ENCODE measurements around the gene MPZL1. TPM values are rescaled to one million over a fixed set of nuclear protein-coding genes. Genes with fewer than 3 reads are reported as not detected.

Gene MPZL1
- total and polyA plus RNA-seq, 2 donors (not counting 3 experiments of a cell fraction or from before 2014, with no cell fraction given), result 41.7 to 99.1 TPM

GRCh38 chr1:167675440-167675839, 46.3 kb upstream of the MPZL1 start:
- BruUV-seq (replicated peaks), result no TSS peak

More at GRCh38 chr1:167675440-167675839, 46.3 kb upstream of the MPZL1 start:
- Histone ChIP-seq H3K4me1 (ENCODE audit: control insufficient read depth, extremely low read depth, insufficient read depth, low read length) (no peaks in the 10 kb centered on the region), H2AFZ (ENCODE audit: low read depth, low read length) (no peak overlapping the region), H3K9me1 (replicated peaks; ENCODE audit: control insufficient read depth, extremely low read depth, insufficient read depth, low read length) (no peaks in the 10 kb centered on the region), H3K27me3 (ENCODE audit: control insufficient read depth in 2 of 2, insufficient read depth in 2 of 2, low read length in 2 of 2) (peaks cover 8 to 9% of the 10 kb centered on the region in 2 experiments), H3K4me2 (ENCODE audit: insufficient read depth, low read length) (no peak overlapping the region), H3K27ac (ENCODE audit: insufficient read depth, low read depth, low read length) (no peak overlapping the region), H3K36me3 (ENCODE audit: control insufficient read depth in 2 of 2, extremely low read depth in 1 of 2, insufficient read depth in 2 of 2, low read length in 2 of 2) (no peaks in the 10 kb centered on the region), H3K9ac (replicated peaks; ENCODE audit: extremely low read depth, insufficient read depth, low read length) (no peak overlapping the region), H4K20me1 (replicated peaks; ENCODE audit: control insufficient read depth, extremely low read depth, insufficient read depth, low read length) (no peaks in the 10 kb centered on the region), H3K9me3 (replicated peaks; ENCODE audit: control insufficient read depth, insufficient read depth, low read length) (no peaks in the 10 kb centered on the region), H3K4me3 (replicated peaks in 1 of 3; ENCODE audit: insufficient read depth in 1 of 3, low read depth in 1 of 3, low read length in 3 of 3) (no peak overlapping the region), H3K79me2 (ENCODE audit: control insufficient read depth, insufficient read depth, low read length) (no peaks in the 10 kb centered on the region)
- no peak for FAIRE-seq
- intact Hi-C loops (cut with micrococcal nuclease) (no loop called here), dilution Hi-C loops (cut with MboI; ENCODE audit: extremely low pct_ligation_motif_present, low sequenced_read_pairs) (no loop called here)
- ChIA-PET POLR2A (interaction anchor here (0.7 kb wide), 1 partner anchor 93 kb away, joined by 4 read pairs; no protein-coding TSS in a partner anchor), CTCF (interaction anchor here (0.7 to 2.6 kb wide), 2 partner anchors 12 to 15 kb away, joined by 3 to 8 read pairs; no protein-coding TSS in a partner anchor)
- TF ChIP-seq JUN (IDR thresholded peaks at IDR 0.05; ENCODE audit: borderline replicate concordance, insufficient read depth, insufficient read length, low read depth) (no peak), EZH2 (IDR thresholded peaks at IDR 0.05; ENCODE audit: borderline replicate concordance, low read depth, low read length, severe bottlenecking) (no peak), POLR2A (IDR thresholded peaks at IDR 0.05; ENCODE audit: low read depth, low read length) (no peak), CTCF (IDR thresholded peaks at IDR 0.05; ENCODE audit: extremely low read depth in 1 of 2, insufficient read depth in 1 of 2, low read depth in 1 of 2, low read length in 2 of 2) (no peak), MYC (IDR thresholded peaks at IDR 0.05; ENCODE audit: low read depth, low read length) (no peak), FOS (IDR thresholded peaks at IDR 0.05; ENCODE audit: borderline replicate concordance, insufficient read depth, low read length) (no peak), GATA2 (IDR thresholded peaks at IDR 0.05; ENCODE audit: insufficient read depth, insufficient read length, low read depth, low read length) (no peak), POLR2AphosphoS5 (IDR thresholded peaks at IDR 0.05; ENCODE audit: insufficient read depth, low read depth, low read length) (no peak)
- TF ChIP-seq, protein P1, sequence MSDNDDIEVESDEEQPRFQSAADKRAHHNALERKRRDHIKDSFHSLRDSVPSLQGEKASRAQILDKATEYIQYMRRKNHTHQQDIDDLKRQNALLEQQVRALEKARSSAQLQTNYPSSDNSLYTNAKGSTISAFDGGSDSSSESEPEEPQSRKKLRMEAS (IDR thresholded peaks at IDR 0.05; ENCODE audit: insufficient read depth, insufficient read length), result no peak
- no peak for DNase-seq (ENCODE audit: low read depth, low spot score)
